GM18861 (cell line): Measurements from ENCODE around the gene ISLR.

ENCODE experiments used
- ATAC-seq: cut with Tn5 transposase; IDR thresholded peaks from one replicate; pipeline ENCODE4 v1.9.1; 2021; ENCODE audit not compliant: unreplicated experiment

ISLR gene

DNA sequence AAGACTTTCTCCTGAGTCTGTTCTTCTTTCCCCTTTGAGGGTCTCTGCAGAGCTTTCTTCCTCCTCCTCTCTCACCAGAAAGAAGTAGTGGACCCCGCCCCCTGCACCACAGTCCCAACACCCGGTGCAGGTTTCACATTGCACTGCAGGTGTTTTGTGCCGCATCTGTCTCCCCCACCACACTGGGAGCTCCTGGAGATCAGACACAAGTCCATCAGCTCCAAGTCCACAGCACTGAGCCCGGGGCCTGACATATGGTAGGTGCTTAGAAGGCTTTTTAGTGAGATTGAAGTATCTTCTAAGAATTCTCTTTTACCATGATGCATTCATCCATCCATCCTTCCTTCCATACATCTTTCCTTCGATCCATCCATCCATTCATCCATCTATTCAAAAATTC lies 19.2 kb downstream of the ISLR start:
- no peak for ATAC-seq

DNA sequence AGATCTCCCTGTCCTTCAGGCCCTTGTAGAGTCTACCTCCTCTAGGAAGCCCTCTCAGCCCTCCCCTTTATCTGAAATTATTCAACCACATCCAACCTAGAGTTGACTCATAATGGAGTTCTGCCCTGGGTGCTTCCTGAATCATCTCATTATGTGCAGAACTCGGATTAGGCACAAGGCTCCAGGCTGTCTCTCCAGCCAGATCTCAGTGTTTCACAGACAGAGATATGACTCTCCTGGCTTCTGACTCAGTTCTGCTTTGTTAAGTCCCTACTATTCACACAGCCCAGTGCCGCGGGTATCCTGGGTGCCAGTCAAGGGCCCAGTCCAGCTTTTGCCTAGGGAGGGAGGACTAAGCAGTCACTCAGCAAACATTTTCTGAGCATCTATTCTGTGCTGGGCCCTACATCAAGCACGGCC lies 19.8 kb downstream of the ISLR start:
- no peak for ATAC-seq

DNA sequence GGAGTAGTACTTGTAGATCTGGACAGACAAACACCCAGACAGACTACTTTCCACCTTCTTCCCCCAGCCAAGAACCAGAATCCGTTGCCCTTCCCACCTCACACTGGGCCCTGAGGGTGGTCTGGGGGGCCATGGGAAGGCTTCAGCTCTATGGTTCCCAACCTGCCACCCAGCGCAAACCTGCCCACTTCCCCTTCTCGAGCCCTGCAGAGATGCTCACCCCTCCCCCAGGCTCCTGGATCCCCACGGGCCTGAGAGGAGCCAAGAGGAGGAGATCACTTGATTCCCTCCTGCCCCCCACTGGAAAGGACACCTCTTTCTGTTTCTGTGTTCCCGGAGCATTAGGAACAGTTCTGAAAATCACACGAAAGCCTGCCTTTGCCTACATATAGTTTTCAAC lies 20.4 kb downstream of the ISLR start:
- no peak for ATAC-seq

DNA sequence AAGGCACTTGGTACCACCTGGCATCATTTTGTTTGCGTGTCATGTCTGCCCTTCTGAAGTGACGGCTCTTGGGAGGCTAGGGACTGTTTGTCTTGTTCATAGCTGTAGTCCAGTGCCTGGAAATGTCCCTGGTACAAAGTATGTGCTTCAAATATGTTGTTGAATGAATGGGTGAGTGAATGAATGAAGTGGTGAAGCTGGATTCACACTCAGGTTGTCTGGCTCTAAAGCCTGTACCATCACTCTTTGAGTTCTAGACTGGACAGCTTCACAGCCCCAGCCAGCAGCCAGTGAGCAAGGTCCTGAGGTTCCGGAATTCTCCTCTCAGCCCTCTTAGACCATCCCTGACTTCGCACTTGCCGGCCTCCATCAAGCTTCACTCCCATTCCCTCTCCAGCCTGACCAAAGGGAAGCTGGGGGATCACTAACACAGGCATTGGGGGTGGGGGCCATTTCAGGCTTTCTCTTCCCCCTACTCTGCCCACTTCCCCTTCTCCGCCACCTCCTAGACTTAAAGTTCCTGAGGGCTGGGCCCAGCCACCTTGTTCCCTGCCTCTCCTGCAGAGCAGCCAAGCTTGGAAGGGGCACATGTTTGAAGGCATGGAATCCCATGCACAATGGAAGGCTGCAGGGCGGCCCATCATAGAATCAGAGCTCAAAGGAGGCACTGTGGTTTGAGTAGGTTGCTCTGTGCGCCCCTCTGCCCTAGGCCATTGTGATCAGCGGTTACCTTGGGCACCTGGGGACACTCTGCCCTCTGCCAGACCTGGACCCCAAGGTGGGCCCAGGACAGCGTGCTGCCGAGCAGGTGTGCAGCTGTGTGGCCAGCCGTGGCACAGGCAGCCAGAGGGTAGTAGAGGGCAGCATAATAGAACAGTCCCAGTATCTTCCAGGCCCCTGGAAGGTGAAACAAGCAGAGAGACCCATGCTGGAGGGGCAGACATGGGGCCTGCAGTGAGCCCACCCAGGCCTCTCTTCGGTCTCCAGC lies 21.4 kb downstream of the ISLR start:
- no peak for ATAC-seq

DNA sequence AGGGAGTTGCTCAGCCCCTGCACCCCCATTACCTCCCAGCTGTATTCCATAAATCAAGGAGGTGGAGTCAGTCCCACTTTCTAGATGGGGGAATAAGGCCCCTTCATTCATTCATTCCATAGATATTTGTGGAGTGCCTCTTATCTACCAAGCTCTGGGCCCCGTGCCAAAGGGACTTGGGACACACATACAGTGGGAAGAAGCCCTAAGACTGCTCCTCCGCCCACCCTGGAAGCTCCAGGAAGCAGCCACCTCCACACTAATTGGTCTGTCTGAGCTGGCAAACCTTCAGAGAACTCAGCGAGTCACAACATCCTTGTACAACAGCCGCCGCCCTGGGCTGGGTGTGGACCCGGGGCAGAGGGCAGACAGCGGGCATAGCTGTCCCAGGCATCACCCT lies 22.7 kb downstream of the ISLR start:
- ATAC-seq, result no peak

DNA sequence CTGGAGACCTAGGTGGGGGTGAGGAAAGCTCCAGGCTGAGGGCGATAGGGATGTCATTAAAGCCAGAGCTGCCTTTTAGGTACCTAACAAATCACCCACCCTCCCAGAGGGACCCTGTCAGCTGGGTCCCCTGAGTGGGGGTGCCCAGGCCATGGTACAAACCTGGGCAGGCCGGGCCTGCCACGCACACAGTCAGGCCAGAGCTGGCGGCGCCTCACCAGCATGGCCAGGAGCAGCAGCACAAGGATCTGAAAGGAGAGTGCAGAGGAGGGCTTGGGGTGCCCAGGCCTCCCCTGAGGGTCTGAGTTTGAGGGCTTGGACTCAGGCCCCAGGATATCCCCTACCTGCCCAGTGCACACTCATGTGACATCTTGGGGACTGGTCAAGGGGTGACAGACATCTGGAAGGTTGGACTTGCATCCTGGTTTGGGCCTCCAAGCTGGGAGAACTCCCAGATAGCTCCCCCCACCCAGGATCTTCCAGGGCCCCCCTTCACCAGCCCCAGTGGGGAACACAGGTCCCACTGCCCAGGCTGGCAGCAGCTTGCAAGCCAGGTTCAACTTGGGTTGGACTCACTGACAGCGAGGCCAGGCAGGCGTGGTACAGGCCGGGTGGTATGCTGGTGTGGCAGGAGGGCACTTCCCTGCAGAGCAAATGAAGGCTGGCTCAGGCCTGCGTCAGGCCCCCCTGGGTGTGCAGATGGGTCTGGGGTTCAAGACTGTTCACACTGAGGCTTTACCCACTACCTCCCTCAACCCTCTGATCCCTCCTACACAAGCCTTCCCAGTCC lies 23.9 kb downstream of the ISLR start:
- no peak for ATAC-seq

DNA sequence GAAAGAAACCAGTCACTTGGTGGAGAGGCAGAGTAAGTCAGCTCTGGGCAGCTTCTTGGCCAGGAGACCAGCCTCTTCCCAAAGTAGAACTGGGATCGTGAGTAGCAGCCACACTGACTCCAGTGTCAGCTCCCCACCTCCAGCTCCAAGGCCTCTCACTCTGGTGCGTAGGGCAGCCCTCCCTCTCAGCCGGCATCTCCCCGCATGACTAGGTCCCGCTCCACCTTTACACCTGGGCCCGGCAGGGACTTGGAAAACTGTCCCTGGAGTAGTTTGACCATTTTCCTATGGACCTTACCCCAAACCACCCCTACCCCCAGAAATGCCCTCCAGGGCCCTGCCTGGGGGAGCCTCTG lies 25.8 kb downstream of the ISLR start:
- no peak for ATAC-seq

DNA sequence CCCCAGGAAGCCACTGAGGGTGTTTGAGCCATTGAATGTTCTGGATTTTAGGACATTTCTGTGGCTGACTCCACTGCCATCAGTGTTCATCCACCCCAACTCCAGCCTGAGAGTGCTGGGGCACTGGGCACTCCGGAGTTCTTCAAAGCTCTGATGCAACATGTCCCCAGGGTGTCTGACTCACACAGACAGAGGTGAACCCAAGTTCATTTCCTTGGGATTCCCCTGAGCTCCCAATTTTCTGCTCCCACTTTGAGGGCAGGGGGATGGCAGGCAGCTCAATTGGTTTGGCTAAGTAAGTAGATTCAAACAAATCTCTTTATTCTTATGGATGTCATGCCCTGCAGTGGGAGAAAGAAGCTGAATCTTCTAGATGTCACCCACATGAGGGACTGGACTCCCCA lies 26.9 kb downstream of the ISLR start:
- ATAC-seq, result no peak

DNA sequence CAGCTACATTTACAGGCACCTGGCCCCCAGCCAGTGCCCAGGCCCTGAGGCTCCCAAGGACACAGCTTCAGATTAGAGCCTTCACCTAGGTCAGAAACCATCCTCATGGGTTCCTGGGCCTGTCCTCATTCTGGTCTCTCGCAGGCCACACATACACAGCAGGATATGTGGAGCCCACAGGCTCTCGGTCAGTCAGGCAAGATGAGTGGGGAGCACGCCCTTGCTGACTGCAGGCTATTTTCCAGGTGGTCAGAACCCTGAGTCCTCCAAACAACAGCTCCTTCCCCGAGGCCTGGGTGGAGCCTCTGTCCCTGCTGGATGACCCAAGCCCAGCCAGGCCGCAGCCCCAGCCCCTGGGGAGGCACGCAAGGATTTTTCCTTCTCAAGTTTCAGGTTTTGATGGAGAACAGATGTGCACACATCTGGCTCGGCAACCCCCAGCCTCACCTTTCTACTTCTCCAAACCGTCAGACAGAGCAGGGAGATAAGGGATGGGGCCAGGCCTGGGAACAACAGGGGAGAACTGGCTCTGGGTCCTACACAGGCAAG lies 27.4 kb downstream of the ISLR start:
- no peak for ATAC-seq

DNA sequence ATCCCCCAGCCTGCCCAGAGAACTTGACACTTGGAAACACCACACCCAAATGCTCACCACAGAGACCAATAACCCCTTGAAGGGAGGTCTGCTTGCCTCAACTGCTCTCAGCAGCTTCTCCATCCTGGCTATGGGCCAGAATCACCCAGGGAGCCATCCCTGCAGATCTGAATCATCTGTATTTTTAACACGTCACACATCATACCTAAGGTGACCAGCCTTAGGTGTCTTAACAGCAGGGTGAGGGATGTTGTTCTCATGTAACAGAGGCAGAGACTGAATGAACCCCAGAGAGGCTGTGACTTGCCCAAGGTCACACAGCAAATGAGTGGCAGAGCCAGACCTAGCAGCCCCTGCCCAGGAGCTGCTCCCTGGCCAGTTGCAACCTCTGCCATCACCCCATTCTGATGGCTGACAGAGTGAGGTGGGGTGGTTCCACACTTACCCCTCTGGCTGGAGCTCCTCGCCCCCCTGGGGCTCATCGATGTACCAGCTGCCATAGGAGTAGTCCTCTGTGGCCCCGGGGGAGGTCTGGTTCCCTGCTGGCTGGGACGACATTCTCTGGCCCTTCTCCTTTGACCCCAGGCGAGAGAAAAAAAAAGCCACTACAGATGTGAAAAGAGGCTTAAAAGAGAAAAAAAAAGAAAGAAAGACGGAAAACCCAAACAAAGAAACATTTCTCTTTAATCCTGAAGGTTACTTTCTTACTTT lies 28.4 kb downstream of the ISLR start:
- no peak for ATAC-seq

DNA sequence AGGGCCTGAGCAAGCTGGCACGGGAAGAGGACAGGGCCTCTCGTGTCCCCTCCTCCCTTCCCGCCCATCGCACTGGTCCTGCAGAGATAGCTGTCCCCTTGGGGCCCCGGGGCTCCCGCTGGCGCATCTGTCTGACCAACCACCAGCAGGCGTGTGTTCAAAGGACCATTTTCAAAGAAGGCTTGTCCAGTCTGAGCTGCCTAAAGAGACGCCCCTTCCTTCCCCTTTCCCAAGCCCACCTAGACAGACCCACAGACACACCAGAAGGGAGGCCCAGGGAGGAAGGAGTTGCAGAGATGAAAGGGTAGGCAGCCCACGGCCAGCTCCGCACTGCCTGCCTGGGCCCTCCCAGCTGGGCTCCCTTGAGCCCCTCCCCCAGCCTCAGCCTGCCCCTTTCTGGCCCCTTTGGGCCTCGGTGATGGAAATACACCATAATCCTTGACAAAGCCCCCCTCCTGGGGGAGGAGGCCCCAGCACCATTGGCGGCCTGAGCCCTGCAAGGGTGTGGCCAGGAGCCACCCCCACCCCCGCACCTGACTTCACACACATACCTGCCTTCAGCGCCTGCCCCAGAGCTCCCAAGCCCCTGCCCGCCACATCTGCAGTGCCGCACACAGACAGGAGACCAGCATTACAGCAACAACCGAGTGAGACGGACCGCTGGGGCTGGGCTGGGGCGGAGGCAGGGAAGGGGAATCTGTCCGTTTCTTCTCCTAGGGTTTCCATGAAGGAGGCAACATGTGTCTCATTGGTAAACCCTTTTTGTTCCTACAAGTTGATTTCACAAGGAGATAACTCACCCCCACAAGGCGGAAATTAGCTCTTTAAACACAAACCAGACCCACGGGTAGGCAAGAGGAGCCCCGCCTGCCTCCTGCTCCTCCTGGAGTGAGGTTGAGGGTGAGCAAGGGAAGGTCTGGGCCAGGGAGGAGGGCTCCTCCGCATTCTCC lies 29.2 kb downstream of the ISLR start, which contains the start of gene STRA6:
TSS of gene STRA6 (minus strand) at position 336 of the 950 bp plus-strand sequence. CDS start 520 bp downstream, outside the sequence.
- ATAC-seq, result no peak

DNA sequence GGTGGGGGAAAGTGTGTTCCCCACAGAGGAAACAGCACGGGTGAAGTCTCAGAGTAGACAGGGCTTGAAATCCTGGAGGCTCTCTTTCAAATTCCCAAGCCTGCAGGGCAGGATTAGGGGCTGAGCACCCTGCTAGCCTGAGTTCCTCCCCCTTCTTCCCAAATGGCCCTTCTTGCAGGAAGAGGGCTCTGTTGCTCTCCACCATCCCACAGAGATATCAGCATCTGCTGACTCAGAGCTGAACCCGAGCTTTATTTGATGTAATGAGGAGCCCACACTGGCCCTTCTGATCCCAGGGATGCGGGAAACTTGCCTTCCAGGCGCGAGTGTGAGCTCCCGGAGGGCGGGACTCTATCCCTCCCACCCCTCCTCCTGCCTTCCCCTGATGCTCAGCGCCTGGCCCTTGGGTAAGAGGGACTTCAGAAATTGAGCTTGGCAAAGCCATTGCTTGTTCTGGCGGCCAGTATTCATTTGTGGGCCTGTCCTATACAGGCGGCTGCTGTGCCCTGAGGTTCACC lies 30.5 kb downstream of the ISLR start:
- no peak for ATAC-seq

DNA sequence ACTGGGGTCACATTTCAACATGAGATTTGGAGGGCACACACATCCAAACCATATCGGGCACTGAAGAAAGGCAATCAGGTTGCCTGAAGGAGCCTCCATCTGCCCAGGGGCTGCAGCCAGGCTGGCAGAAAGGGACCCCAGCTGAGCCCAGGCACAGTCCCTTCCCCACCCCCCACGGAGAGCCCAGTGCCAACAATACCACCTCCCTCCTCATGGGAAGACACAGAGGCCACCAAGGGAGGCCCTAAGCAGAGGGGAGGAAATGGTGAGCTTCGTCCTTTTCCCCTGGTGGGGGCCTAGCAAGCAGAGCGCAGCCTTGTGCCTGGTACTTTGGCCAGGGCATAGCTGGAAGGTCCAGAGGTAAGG lies 32.1 kb downstream of the ISLR start:
- ATAC-seq, result no peak

DNA sequence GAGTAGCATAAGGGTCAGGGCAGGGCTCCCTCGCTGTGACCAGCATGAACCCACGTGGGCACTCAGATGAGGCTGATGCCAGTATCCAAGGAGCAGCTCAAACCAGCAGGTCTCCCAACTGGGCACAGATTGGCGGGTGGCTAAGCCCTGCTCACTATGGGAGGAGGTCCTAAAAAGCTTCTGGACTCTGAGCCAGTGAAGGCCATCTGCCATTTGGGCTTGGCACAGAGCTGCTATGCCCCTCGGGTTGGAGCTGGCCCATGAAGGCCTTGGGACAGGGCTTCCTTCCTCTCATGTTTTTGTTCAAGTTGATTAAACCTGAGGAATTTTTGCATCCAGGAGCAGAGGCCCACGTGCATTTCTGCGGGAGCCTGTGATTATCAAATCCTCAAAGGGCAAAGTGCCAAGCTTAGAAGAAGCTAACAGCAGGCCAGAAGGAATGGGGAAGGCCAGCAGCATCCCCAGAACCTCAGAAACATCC lies 33.3 kb downstream of the ISLR start:
- ATAC-seq, result no peak

DNA sequence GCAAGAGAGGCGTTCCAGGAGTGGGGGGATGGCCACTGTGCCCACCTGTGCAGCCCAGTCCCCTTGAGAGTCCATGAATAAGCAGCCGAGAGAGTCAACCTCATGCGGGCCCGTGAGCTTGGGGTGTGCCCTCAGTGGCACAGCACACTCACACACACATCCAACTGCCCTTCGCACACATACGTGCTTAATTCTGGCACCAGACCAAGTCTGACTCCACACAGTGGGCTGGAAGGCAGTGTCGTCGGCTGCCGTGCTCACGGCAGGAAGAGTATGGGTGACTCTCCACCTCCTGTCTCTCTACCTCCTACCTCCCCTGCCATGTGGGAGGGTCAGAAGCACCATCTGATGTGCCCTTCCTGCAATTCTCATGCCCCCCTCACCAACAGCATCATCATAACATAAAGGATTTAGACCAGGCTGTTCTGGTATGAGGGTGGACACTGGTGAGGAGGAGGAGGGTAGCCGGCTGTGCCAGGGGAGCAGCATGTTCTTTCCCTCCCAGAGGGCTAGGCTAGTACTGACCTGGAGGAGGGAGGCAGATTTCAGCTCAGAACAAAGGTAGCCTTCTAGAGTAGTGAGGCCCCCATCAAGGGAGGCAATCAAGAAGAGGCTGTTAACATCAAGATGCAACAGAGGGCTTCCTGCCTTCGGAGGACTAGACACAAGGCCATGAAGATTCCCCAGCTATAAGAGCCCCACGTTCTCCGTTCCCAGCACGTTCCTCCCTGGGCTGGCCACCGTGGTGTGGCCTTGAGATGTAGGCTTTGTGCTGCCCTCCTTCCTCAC lies 34.3 kb downstream of the ISLR start:
- no peak for ATAC-seq

DNA sequence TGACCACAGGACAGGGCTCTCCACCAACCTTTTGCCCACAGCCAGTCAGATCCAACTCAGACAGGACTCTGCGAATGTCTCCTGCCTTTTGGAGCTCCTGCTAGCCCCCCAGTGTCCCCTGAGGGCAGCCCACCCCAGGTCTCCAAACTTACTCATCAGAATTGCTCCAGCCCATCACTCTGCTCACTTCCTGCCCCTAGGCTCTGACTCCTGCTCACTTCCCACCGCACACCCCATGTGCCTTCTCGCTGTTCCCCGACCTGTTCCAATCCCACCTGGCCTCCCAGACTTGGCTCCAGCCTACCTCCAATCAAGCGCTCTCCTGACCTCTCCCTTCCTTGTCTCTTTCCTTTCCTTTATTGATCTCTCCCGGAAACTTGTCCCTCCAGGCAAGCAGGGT lies 35.0 kb downstream of the ISLR start:
- no peak for ATAC-seq

DNA sequence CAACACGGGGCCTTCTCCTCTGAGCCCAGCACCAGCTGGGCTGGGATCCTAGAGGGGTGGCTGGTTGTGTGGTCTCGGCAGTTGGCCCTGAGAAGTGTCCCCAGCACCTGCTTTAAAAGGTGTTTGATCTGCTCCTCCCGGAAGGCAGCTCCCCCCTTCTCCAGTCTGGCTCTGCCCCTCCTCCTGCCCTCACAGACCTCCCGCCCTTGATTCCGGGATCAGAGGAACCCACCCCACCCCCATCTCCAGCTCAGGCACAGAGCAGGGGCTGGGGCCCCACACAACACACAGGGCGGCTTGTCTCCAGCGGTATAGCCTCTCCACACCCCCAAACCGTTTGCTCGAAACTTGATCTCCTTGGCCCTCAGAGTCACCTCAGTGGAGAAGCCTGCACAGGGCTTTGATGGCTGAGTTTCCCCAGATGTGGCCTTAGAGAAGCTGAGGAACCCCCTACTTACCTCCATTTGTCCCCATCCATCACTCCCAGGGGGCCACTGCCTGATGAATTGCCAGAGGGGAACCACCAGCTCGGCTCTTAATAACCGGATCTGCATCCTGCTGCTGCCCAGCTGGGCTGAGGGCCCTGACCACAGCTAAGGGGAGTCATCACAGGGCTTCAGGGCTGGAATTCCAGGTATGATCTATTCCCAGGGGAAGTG lies 35.5 kb downstream of the ISLR start:
- ATAC-seq, result no peak

DNA sequence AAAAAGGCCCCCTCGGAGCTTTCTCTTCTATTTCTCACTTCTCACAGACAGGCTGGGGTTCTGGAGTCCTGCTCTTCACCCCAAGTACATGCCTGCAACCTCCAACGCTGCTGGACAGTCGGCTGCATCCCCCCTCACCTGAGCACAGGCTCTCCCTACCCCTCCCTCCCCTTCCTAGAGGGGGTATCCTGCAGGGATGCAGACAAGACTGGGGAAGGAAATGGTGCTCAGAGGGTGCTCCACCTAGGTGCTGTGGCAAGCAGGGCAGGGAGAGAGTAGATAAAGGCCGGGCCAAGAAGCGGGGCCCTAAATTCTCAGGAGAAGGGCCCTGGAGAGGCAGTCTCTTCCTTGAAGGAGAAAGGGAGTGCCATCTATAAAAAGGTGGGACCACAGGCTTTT lies 36.0 kb downstream of the ISLR start:
- ATAC-seq, result no peak
